GM12892 (cell line): ENCODE data around the gene CEP83.

Experiments
- POLR2AphosphoS5 ChIP-seq: IDR thresholded peaks from 2 replicates; pipeline ENCODE4 v1.6.1; 2011; ENCODE audit warnings: low read depth, low read length, control low read depth
- TAF1 ChIP-seq: IDR thresholded peaks from 2 replicates; pipeline ENCODE4 v1.6.1; 2011; ENCODE audit warnings: low read depth, mild to moderate bottlenecking, control low read depth, low read length, borderline replicate concordance

GRCh38 chr12:94418517-94418916, 41.1 kb downstream of the CEP83 start:
- no peak for TF ChIP-seq POLR2AphosphoS5
- no peak for TF ChIP-seq TAF1
